DND-41 (cell line): Measurements from ENCODE around the gene TCF12.
"Not testable (repeated sequence)": the region's sequence is repeated elsewhere in the genome, so short reads cannot be mapped to it uniquely, and the experiment has no call there.

Source experiments
- ATAC-seq: fragments of 200-7000 bp; cut with Tn5 transposase; 3 replicates; pipeline ENCODE4 v1.9.1; 2021; ENCODE audit warnings: low read depth; ENCODE audit not compliant: insufficient read depth
- DNase-seq: peaks from one replicate; pipeline ENCODE4 v3.0.0-alpha.2; 2020
- H2AFZ ChIP-seq: 2 replicates; pipeline ENCODE4 v1.6.0; 2012; ENCODE audit warnings: low read depth, low read length
- H3K27ac ChIP-seq: 2 replicates; pipeline ENCODE4 v1.5.1; 2012; ENCODE audit warnings: low read length, inconsistent platforms
- H3K27me3 ChIP-seq: fragments of 200-600 bp; sonication (generic); 2 replicates; pipeline ENCODE4 v1.6.0; 2012; ENCODE audit warnings: low read length, mild to moderate bottlenecking, inconsistent platforms; ENCODE audit not compliant: insufficient read depth, poor library complexity
- H3K36me3 ChIP-seq: 2 replicates; pipeline ENCODE4 v1.5.1; 2012; ENCODE audit warnings: low read length, inconsistent platforms; ENCODE audit not compliant: insufficient read depth
- H3K4me1 ChIP-seq: 2 replicates; pipeline ENCODE4 v1.5.1; 2012; ENCODE audit warnings: mild to moderate bottlenecking, low read length; ENCODE audit not compliant: insufficient read depth
- H3K4me2 ChIP-seq: 2 replicates; pipeline ENCODE4 v1.6.0; 2012; ENCODE audit warnings: mild to moderate bottlenecking, moderate library complexity, low read length, inconsistent platforms; ENCODE audit not compliant: insufficient read depth
- H3K4me3 ChIP-seq, 2 experiments: fragments of 200-600 bp in 1 of 2; shearing (Covaris generic) in 1 of 2; 2 replicates each; pipeline ENCODE4 v1.5.1; 2012 to 2016; ENCODE audit warnings: inconsistent platforms in 2 of 2, low read length in 2 of 2, mild to moderate bottlenecking in 2 of 2, low read depth in 1 of 2, moderate library complexity in 1 of 2
- H3K79me2 ChIP-seq: 2 replicates; pipeline ENCODE4 v1.6.0; 2012; ENCODE audit warnings: low read length, inconsistent platforms; ENCODE audit not compliant: insufficient read depth
- H3K9ac ChIP-seq: 2 replicates; pipeline ENCODE4 v1.6.0; 2012; ENCODE audit warnings: low read depth, mild to moderate bottlenecking, inconsistent platforms, low read length, moderate library complexity
- H3K9me3 ChIP-seq: 2 replicates; pipeline ENCODE4 v1.5.1; 2012; ENCODE audit warnings: low read length, moderate library complexity, mild to moderate bottlenecking, inconsistent platforms; ENCODE audit not compliant: insufficient read depth, severe bottlenecking
- H4K20me1 ChIP-seq: 2 replicates; pipeline ENCODE4 v1.6.0; 2012; ENCODE audit warnings: low read length; ENCODE audit not compliant: insufficient read depth
- EZH2 ChIP-seq: IDR thresholded peaks from 3 replicates; pipeline ENCODE4 v1.6.1; 2012; ENCODE audit warnings: borderline replicate concordance, low read depth, mild to moderate bottlenecking, moderate library complexity, low read length, inconsistent platforms; ENCODE audit not compliant: severe bottlenecking
- TF ChIP-seq, protein P1 (sequence below): IDR thresholded peaks from 2 replicates; pipeline ENCODE4 v1.5.1; 2012; ENCODE audit warnings: borderline replicate concordance, low read length, moderate library complexity, mild to moderate bottlenecking; ENCODE audit not compliant: poor library complexity, severe bottlenecking; ENCODE audit errors: extremely low read depth

TCF12 gene

DNA sequence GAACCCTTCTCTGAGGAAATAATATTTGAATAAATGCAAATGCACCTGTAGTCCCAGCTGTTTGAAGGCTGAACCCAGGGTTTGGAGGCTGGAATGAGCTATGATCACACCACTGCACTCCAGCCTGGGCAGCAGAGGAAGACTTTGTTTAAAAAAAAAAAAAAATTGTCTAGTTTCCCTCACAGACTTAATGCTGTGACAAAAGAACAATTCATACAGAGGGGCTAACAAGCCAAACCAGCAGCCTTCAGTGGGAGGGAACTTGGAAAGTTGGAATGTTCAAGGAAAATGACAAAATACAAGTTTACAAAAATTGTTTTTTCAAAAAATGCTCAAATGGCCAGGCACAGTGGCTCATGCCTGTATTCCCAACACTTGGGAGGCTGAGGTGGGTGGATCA is 229.8 kb downstream of the TCF12 start:
- Histone ChIP-seq H3K9ac (no peak overlapping the region), H3K79me2 (peaks cover 25% of the 10 kb centered on the region), H2AFZ (no peak overlapping the region), H3K4me2 (no peak overlapping the region), H3K27me3 (no peaks in the 10 kb centered on the region), H3K36me3 (peaks cover 30% of the 10 kb centered on the region), H3K9me3 (peaks cover 17% of the 10 kb centered on the region), H3K27ac (no peak overlapping the region), H3K4me1 (no peaks in the 10 kb centered on the region), H3K4me3 (no peak overlapping the region), H4K20me1 (no peaks in the 10 kb centered on the region)
- DNase-seq: no peak
- ATAC-seq: no peak
- TF ChIP-seq, protein P1, sequence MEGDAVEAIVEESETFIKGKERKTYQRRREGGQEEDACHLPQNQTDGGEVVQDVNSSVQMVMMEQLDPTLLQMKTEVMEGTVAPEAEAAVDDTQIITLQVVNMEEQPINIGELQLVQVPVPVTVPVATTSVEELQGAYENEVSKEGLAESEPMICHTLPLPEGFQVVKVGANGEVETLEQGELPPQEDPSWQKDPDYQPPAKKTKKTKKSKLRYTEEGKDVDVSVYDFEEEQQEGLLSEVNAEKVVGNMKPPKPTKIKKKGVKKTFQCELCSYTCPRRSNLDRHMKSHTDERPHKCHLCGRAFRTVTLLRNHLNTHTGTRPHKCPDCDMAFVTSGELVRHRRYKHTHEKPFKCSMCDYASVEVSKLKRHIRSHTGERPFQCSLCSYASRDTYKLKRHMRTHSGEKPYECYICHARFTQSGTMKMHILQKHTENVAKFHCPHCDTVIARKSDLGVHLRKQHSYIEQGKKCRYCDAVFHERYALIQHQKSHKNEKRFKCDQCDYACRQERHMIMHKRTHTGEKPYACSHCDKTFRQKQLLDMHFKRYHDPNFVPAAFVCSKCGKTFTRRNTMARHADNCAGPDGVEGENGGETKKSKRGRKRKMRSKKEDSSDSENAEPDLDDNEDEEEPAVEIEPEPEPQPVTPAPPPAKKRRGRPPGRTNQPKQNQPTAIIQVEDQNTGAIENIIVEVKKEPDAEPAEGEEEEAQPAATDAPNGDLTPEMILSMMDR: no peak
- no peak for TF ChIP-seq EZH2

DNA sequence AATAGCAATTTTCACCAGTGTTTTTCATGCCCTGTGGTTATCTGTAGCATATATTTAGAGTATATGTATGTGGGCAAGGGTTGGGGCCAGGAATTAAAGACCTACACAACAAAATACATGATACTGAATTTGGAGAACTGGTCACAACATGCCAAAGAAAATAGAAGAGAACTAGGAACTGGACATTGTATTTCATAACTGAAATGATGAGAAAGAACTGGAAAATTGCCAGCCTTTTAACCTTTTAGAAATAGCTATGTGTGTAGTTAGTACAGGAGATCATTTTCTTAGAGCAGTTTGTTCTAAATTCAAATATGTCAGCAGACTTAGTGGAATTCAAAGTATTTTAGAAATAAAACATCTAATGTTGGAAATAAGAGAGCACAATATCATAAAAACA is 230.8 kb downstream of the TCF12 start:
- DNase-seq: no peak

DNA sequence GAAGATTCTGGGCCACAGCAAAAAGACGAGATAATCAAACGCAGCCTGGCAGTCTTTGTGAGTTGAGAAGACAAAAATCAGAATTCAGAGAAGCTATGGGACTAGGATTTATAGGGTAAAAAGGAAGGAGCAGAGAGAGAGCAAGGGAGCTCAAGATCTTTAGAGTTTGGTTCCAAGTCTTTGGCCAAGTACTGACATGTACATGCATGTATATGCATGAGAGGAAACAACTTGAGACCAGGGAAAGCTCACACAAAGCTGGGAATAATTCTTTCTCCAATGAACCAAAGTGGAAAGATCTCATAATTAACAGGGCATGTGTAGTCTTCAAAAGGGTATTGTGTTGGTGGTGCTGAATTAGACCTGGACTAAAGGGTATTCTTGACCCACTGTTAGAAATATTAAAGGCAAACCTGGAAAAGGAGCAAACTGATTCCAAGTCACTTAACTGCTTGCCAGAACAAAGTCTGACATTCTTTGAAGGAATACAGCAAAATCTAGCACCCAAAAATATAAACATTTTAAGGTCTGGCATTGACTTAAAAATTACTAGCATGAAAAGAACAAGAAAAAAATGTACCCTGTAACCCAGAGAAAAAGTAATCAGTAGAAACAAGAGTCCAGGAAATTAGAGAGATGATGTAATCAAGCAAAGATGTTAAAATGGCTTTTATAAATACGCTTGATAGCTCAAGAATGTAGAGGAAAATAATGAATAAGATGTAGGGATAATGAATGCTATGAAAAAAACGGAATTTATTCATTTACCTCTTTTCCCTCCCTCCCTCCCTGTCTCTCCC is 231.8 kb downstream of the TCF12 start:
- peaks cover 17% of the 10 kb centered on the region for H3K9me3 ChIP-seq
- no peaks in the 10 kb centered on the region for H3K4me1 ChIP-seq
- peaks cover 32% of the 10 kb centered on the region for H3K36me3 ChIP-seq
- H3K79me2 ChIP-seq: peaks cover 24% of the 10 kb centered on the region
- no peak for ATAC-seq
- no peak overlapping the region for H3K4me2 ChIP-seq
- H3K4me3 ChIP-seq: no peak overlapping the region
- H3K9ac ChIP-seq: no peak overlapping the region
- no peaks in the 10 kb centered on the region for H4K20me1 ChIP-seq
- no peak for DNase-seq
- H2AFZ ChIP-seq: no peak overlapping the region
- no peak for TF ChIP-seq EZH2
- TF ChIP-seq, protein P1: no peak
- no peak overlapping the region for H3K27ac ChIP-seq
- H3K27me3 ChIP-seq: no peaks in the 10 kb centered on the region

More for the DNA sequence above, 230.8 kb downstream of the TCF12 start:
- Histone ChIP-seq H3K4me2 (no peak overlapping the region), H3K36me3 (peaks cover 30% of the 10 kb centered on the region), H3K9me3 (peaks cover 17% of the 10 kb centered on the region), H3K27me3 (no peaks in the 10 kb centered on the region), H3K9ac (no peak overlapping the region), H3K79me2 (peaks cover 25% of the 10 kb centered on the region), H3K4me3 (no peak overlapping the region), H2AFZ (no peak overlapping the region), H4K20me1 (no peaks in the 10 kb centered on the region), H3K27ac (no peak overlapping the region), H3K4me1 (no peaks in the 10 kb centered on the region)
- TF ChIP-seq, protein P1: no peak
- TF ChIP-seq EZH2: no peak
- no peak for ATAC-seq

DNA sequence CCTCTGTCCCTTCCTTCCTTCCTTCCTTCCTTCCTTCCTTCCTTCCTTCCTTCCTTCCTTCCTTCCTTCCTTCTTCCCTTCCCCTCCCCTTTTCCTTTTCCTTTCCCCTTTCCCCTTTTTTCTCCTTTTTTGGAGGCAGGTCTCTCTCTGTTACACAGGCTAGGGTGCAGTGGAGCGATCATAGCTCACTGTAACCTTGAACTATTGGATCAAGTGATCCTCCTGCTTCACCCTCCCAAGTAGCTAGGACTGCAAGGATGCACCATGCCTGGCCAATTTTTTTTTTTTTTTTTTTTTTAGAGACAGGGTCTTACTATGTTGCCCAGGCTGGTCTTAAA is 232.4 kb downstream of the TCF12 start:
- H3K9ac ChIP-seq: not testable (repeated sequence)

More for the DNA sequence above, 232.4 kb downstream of the TCF12 start:
- H3K27ac ChIP-seq, H2AFZ ChIP-seq, H3K4me2 ChIP-seq, H3K4me3 ChIP-seq, H3K27me3 ChIP-seq, H4K20me1 ChIP-seq, H3K4me1 ChIP-seq, ATAC-seq, DNase-seq: not testable (repeated sequence)
- H3K79me2 ChIP-seq: peaks cover 20% of the 10 kb centered on the region
- peaks cover 17% of the 10 kb centered on the region for H3K9me3 ChIP-seq
- peaks cover 33% of the 10 kb centered on the region for H3K36me3 ChIP-seq
